GM18505 (cell line): ENCODE results near the gene ACMSD.
"Not testable (repeated sequence)": the region's sequence is repeated elsewhere in the genome, so short reads cannot be mapped to it uniquely, and the experiment has no call there.

Experiments
- ATAC-seq: cut with Tn5 transposase; IDR thresholded peaks from one replicate; pipeline ENCODE4 v1.9.1; 2021; ENCODE audit not compliant: unreplicated experiment
- POLR2A ChIP-seq: IDR thresholded peaks from 4 replicates; pipeline ENCODE4 v1.6.1; 2011; ENCODE audit warnings: borderline replicate concordance; ENCODE audit not compliant: insufficient read depth, insufficient read length; ENCODE audit errors: extremely low read depth

ACMSD gene

GRCh38 chr2:134836986-134837385 lies 1.4 kb upstream of the ACMSD start:
- no peak for ATAC-seq
- no peak for TF ChIP-seq POLR2A

GRCh38 chr2:134839649-134840048 lies 1.2 kb downstream of the ACMSD start:
- ATAC-seq = no peak
- TF ChIP-seq POLR2A = no peak

GRCh38 chr2:134842930-134843490 lies 4.6 kb downstream of the ACMSD start:
- no peak for TF ChIP-seq POLR2A
- ATAC-seq = no peak

- no peak for ATAC-seq
- no peak for TF ChIP-seq POLR2A
Measured at GRCh38 chr2:134843968-134844367, 5.6 kb downstream of the ACMSD start.

- TF ChIP-seq POLR2A = no peak
- no peak for ATAC-seq
Measured at GRCh38 chr2:134845028-134845427, 6.6 kb downstream of the ACMSD start.

- no peak for ATAC-seq
- no peak for TF ChIP-seq POLR2A
Measured at GRCh38 chr2:134845719-134846118, 7.3 kb downstream of the ACMSD start.

GRCh38 chr2:134846213-134846612 lies 7.8 kb downstream of the ACMSD start:
- no peak for TF ChIP-seq POLR2A
- no peak for ATAC-seq

- ATAC-seq = not testable (repeated sequence)
Measured at GRCh38 chr2:134847582-134847981, 9.2 kb downstream of the ACMSD start.

- no peak for TF ChIP-seq POLR2A
- ATAC-seq = no peak
Measured at GRCh38 chr2:134852518-134852917, 14.1 kb downstream of the ACMSD start.

- ATAC-seq = no peak
- TF ChIP-seq POLR2A = no peak
Measured at GRCh38 chr2:134855709-134856108, 17.3 kb downstream of the ACMSD start.

GRCh38 chr2:134858245-134858644 lies 19.8 kb downstream of the ACMSD start:
- no peak for ATAC-seq
- TF ChIP-seq POLR2A = no peak

- no peak for TF ChIP-seq POLR2A
- no peak for ATAC-seq
Measured at GRCh38 chr2:134861173-134861572, 22.8 kb downstream of the ACMSD start.

- TF ChIP-seq POLR2A = no peak
- ATAC-seq = no peak
Measured at GRCh38 chr2:134862069-134862468, 23.7 kb downstream of the ACMSD start.

GRCh38 chr2:134862674-134863073 lies 24.3 kb downstream of the ACMSD start:
- no peak for TF ChIP-seq POLR2A
- ATAC-seq = no peak

GRCh38 chr2:134863446-134863845 lies 25.0 kb downstream of the ACMSD start:
- no peak for TF ChIP-seq POLR2A
- ATAC-seq = no peak
